Prostate gland (tissue), 2 donors: ENCODE results near the gene LRP3.

Experiments
- POLR2A ChIP-seq: fragments of 450-650 bp; IDR thresholded peaks from one replicate; pipeline ENCODE4 v1.6.1; 2016; ENCODE audit warnings: antibody characterized with exemption, mild to moderate bottlenecking
- TF ChIP-seq, protein P1 (sequence below), 4 experiments: fragments of 200-600 bp in 2 of 4; fragments of 450-650 bp in 2 of 4; sonication (generic) in 2 of 4; IDR thresholded peaks; 1 replicate in 3 of 4; 2 replicates in 1 of 4; pipeline ENCODE4 v1.5.1; 2016 to 2019; ENCODE audit warnings: antibody characterized with exemption in 4 of 4, mild to moderate bottlenecking in 2 of 4, moderate library complexity in 2 of 4

DNA sequence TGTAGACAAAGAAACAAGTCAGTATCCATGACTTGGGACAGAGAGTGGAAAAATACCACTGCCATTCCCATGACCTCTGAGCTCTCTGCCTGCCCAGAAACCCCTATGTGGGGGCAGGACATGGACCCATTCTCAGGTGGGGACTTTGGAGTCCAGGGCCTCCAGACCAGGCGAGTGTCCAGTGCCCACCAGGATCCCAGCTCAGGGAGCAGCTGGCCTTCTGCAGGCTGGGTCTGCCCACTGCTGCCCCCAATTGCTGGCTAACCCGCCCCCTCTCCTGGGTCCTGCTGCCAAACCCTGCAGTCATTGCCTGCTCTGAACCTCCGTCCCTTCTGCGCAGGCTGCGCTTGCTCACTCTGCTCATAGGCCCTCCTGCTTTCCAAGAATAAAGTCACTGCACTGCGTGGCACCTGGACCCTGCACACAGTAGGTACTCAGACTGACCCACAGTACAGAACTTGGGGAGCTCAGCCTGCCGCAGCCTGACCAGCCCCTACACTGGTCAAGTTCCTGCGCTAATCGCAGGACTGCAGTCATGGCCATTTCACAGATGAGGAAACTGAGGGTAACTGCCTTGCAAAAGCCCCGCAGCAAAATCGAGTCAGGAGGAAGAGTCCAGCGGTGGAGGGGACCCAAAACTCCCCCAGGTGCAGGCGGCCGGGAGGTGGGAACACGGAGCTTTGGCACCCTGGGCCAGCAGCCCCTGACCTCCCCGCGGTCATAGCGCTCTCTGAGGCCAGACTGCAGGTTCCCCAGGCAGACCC is 30.7 kb downstream of the LRP3 start:
- TF ChIP-seq, protein P1, sequence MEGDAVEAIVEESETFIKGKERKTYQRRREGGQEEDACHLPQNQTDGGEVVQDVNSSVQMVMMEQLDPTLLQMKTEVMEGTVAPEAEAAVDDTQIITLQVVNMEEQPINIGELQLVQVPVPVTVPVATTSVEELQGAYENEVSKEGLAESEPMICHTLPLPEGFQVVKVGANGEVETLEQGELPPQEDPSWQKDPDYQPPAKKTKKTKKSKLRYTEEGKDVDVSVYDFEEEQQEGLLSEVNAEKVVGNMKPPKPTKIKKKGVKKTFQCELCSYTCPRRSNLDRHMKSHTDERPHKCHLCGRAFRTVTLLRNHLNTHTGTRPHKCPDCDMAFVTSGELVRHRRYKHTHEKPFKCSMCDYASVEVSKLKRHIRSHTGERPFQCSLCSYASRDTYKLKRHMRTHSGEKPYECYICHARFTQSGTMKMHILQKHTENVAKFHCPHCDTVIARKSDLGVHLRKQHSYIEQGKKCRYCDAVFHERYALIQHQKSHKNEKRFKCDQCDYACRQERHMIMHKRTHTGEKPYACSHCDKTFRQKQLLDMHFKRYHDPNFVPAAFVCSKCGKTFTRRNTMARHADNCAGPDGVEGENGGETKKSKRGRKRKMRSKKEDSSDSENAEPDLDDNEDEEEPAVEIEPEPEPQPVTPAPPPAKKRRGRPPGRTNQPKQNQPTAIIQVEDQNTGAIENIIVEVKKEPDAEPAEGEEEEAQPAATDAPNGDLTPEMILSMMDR (IDR thresholded peaks at IDR 0.05), result no peak
- no peak for TF ChIP-seq POLR2A
